Natural killer cell (primary cell): ENCODE results near the gene PHLDB2. TPM values are rescaled to one million over a fixed set of nuclear protein-coding genes. Genes with fewer than 3 reads are reported as not detected.

ENCODE experiments used
- ATAC-seq, 3 donors: fragments of 150-1000 bp in 2 of 3; fragments of 200-7000 bp in 1 of 3; cut with Tn5 transposase; 1 replicate in 1 of 3; 2 replicates in 2 of 3; pipeline ENCODE4 v1.10.0; 2021; ENCODE audit warnings: mild to moderate bottlenecking in 2 of 3, moderate library complexity in 2 of 3
- DNase-seq, 2 donors: peaks; one replicate each; pipeline versions ENCODE4 v3.0.0 to v3.0.0-alpha.2; 2013 to 2021; ENCODE audit warnings: mixed read lengths in 1 of 2
- H3K27ac ChIP-seq: one replicate; pipeline ENCODE4 v1.5.1; 2013; ENCODE audit warnings: mild to moderate bottlenecking, low read length
- H3K27me3 ChIP-seq: one replicate; pipeline ENCODE4 v1.6.1; 2013; ENCODE audit warnings: low read length; ENCODE audit not compliant: control insufficient read depth, insufficient read depth
- H3K36me3 ChIP-seq: one replicate; pipeline ENCODE4 v1.6.1; 2013; ENCODE audit warnings: low read length; ENCODE audit not compliant: control insufficient read depth, insufficient read depth
- H3K4me1 ChIP-seq: one replicate; pipeline ENCODE4 v1.6.1; 2013; ENCODE audit warnings: low read length; ENCODE audit not compliant: control insufficient read depth, insufficient read depth
- H3K4me3 ChIP-seq: one replicate; pipeline ENCODE4 v1.5.1; 2013; ENCODE audit warnings: low read length
- H3K9me3 ChIP-seq: one replicate; pipeline ENCODE4 v1.6.1; 2013; ENCODE audit warnings: low read length; ENCODE audit not compliant: control insufficient read depth, insufficient read depth
- H3K27ac Mint-ChIP-seq, 2 donors: one replicate each; pipeline ENCODE4 v1.8.0; 2022; ENCODE audit warnings: mild to moderate bottlenecking in 2 of 2, mixed read lengths in 2 of 2, moderate library complexity in 1 of 2
- H3K27me3 Mint-ChIP-seq, 2 donors: one replicate each; pipeline ENCODE4 v1.8.0; 2022; ENCODE audit warnings: low read depth in 2 of 2, mixed read lengths in 2 of 2
- H3K36me3 Mint-ChIP-seq: one replicate; pipeline ENCODE4 v1.8.0; 2022; ENCODE audit warnings: mixed read lengths
- H3K4me1 Mint-ChIP-seq, 2 donors: one replicate each; pipeline ENCODE4 v1.8.0; 2022; ENCODE audit warnings: mixed read lengths in 2 of 2
- H3K4me3 Mint-ChIP-seq: one replicate; pipeline ENCODE4 v1.8.0; 2022; ENCODE audit warnings: mild to moderate bottlenecking, moderate library complexity, mixed read lengths
- H3K9me3 Mint-ChIP-seq, 2 donors: one replicate each; pipeline ENCODE4 v1.8.0; 2022; ENCODE audit warnings: mixed read lengths in 2 of 2
- WGBS: methylation state at CpG from one replicate; pipeline ENCODE4 v1.1.7; 2013; ENCODE audit warnings: missing lambda C conversion rate; ENCODE audit not compliant: insufficient coverage; 5-methylcytosine and 5-hydroxymethylcytosine counted together
- intact Hi-C: fragments of 100-400 bp; cut with micrococcal nuclease; formaldehyde crosslinking; loops from one replicate; pipeline ENCODE4 v1.14.2; 2022
- total RNA-seq, 4 donors: library from RNA; stranded (reverse); fragments of 120-200 nt in 1 of 4; gene quantifications; one replicate each; pipeline versions ENCODE4 v1.2.3 to v1.2.4, GENCODE V29; 2013 to 2022
- TF ChIP-seq, protein P1 (sequence below): fragments of 200-600 bp; IDR thresholded peaks from one replicate; pipeline ENCODE4 v1.8.0; 2022; ENCODE audit warnings: antibody characterized with exemption

PHLDB2 gene
- total RNA-seq, 3 donors from 2014 or later (not counting 1 experiment from before 2014, with no cell fraction given): 63.3 to 93.4 (median 64.0) TPM

DNA sequence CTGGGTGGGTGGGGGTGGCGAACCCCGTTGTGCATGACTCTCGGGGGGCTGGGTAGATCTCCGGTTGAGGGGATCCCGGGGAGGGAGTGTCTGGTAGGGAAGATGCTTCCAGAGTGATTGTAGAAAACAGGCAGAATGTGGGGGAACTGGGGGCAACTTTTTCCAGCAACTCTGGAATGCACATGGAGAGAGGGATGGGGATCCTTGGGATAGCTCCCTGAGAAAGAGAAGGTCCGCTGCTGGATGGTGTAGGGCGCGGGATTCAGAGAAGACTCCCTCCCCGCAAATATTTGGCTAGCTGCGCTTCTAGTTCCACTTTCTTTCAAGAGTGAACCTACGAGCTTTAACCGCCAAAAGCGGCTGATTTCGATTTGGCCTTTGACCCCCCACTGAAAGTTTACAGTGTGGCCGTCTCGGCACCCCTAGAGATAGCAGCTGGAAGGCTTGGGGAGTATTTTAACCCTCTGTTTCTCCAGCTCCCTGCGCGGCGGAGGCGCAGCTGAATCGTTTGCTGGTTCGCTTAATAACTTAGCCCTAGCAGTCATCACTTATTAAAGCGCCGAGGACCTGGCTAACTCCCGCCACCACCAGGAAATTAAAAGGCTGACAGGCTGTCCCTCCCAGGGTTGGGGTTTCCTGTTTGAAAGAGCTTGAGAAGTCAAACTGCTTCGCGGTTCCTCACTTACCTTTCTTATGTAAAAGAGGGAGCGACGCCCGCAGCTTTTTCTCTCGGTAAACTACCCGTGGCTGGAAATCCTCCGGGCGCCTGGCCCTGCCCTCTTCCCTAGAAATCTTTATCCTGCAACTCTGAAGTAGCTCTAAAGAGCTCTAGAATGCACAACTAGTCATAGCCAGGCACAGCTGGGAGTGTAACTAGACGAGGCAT is 1.2 kb downstream of the PHLDB2 start:
- Mint-ChIP-seq H3K4me3 (peak overlapping the region; percentile 93), H3K9me3 (no peaks in the 10 kb centered on the region), H3K27me3 (peaks cover 0 to 3% of the 10 kb centered on the region in 2 donors), H3K27ac (peak overlapping the region; percentile 93 to 97), H3K4me1 (peaks cover 53 to 57% of the 10 kb centered on the region in 2 donors), H3K36me3 (no peaks in the 10 kb centered on the region)
- TF ChIP-seq, protein P1, sequence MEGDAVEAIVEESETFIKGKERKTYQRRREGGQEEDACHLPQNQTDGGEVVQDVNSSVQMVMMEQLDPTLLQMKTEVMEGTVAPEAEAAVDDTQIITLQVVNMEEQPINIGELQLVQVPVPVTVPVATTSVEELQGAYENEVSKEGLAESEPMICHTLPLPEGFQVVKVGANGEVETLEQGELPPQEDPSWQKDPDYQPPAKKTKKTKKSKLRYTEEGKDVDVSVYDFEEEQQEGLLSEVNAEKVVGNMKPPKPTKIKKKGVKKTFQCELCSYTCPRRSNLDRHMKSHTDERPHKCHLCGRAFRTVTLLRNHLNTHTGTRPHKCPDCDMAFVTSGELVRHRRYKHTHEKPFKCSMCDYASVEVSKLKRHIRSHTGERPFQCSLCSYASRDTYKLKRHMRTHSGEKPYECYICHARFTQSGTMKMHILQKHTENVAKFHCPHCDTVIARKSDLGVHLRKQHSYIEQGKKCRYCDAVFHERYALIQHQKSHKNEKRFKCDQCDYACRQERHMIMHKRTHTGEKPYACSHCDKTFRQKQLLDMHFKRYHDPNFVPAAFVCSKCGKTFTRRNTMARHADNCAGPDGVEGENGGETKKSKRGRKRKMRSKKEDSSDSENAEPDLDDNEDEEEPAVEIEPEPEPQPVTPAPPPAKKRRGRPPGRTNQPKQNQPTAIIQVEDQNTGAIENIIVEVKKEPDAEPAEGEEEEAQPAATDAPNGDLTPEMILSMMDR: no peak
- Histone ChIP-seq H3K36me3 (no peaks in the 10 kb centered on the region), H3K4me1 (peaks cover 15% of the 10 kb centered on the region), H3K4me3 (peak overlapping the region; percentile 96), H3K27ac (peak overlapping the region; percentile 93), H3K27me3 (no peaks in the 10 kb centered on the region), H3K9me3 (no peaks in the 10 kb centered on the region)
- peak; percentile 46 to 75 (median 59) for ATAC-seq
- intact Hi-C loops: loop anchor here (1.0 to 5.0 kb wide), 3 partner anchors 143 to 318 kb away; partner anchors contain the start of gene CD96
- peak; percentile 61 to 81 for DNase-seq
- WGBS: 0% methylated on average over 34 of the region's 35 CpGs

DNA sequence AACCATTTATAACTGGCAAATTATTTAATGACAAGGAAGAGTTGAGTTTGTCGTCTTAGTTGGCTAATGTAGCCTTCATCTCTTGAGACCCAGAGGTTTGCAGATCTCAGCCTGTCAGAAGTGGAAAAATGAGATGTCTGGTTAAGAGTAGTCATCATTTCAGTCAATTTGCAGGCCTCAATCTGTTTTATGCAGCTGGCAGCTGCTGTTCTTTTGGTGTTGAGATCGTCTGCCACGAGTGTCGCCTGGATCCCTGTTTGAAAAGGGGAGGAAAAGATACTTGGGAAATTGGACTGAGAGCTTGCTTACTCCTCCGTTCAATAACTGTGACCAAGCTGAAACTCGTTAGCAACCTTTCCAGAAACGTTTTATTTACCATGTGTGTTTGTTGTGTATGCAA is 2.3 kb downstream of the PHLDB2 start:
- H3K27me3 Mint-ChIP-seq: no peaks in the 10 kb centered on the region
- H3K9me3 Mint-ChIP-seq: no peaks in the 10 kb centered on the region
- H3K4me3 Mint-ChIP-seq: peak overlapping the region; percentile 93
- Histone ChIP-seq H3K4me1 (peaks cover 15% of the 10 kb centered on the region), H3K9me3 (no peaks in the 10 kb centered on the region), H3K4me3 (no peak overlapping the region), H3K27ac (no peak overlapping the region), H3K36me3 (no peaks in the 10 kb centered on the region), H3K27me3 (no peaks in the 10 kb centered on the region)
- no peak for ATAC-seq
- H3K36me3 Mint-ChIP-seq: no peaks in the 10 kb centered on the region
- WGBS: 93% methylated on average over 7 of the region's 7 CpGs
- TF ChIP-seq, protein P1: no peak
- intact Hi-C loops: loop anchor here (2.0 to 5.0 kb wide), 2 partner anchors 193 to 319 kb away; partner anchors contain the start of gene CD96
- no peak for DNase-seq
- H3K4me1 Mint-ChIP-seq: peaks cover 60 to 64% of the 10 kb centered on the region in 2 donors
- H3K27ac Mint-ChIP-seq: peak overlapping the region; percentile 93 to 97

DNA sequence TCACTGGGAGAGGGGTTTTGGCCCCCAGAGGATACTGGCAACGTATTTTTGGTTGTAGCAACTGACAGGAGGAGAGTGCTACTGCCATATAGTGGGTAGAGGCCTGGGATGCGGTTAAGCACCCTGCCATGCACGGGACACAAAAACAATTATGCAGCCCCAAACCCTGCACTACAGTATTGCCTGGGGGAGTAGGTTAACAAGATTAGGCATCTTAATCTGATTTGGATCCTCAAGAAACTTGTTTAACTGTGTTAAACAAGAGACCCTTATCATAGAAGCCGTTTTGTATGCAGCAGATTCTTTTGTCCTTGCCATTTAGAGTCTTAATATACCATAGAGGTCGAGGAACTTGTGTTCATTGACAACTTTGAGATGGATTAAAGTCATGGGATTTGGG is 3.4 kb downstream of the PHLDB2 start:
- Histone ChIP-seq H3K4me3 (no peak overlapping the region), H3K27ac (no peak overlapping the region), H3K9me3 (no peaks in the 10 kb centered on the region), H3K36me3 (no peaks in the 10 kb centered on the region), H3K27me3 (no peaks in the 10 kb centered on the region), H3K4me1 (peaks cover 15% of the 10 kb centered on the region)
- TF ChIP-seq, protein P1: no peak
- Mint-ChIP-seq H3K4me1 (peaks cover 65 to 69% of the 10 kb centered on the region in 2 donors), H3K27me3 (no peaks in the 10 kb centered on the region), H3K36me3 (no peaks in the 10 kb centered on the region), H3K9me3 (no peaks in the 10 kb centered on the region), H3K27ac (peak overlapping the region; percentile 93 to 97), H3K4me3 (peak overlapping the region; percentile 53)
- WGBS: 82% methylated on average over 5 of the region's 5 CpGs
- intact Hi-C loops: loop anchor here (5.0 kb wide), 1 partner anchor 320 kb away; the partner anchor contains the start of gene CD96
- ATAC-seq (no peak), DNase-seq (no peak)
